ENCODE data around the gene TDRD1. TPM values are rescaled to one million over a fixed set of nuclear protein-coding genes. Genes with fewer than 3 reads are reported as not detected.
"Not testable (repeated sequence)": the region's sequence is repeated elsewhere in the genome, so short reads cannot be mapped to it uniquely, and the experiment has no call there.

TDRD1 gene
- polyA plus RNA-seq, result not detected

- no peaks in the 10 kb centered on the region for H3K36me3 Mint-ChIP-seq
- H3K4me1 Mint-ChIP-seq, result peaks cover 11 to 13% of the 10 kb centered on the region in 2 donors
- no peak for DNase-seq
- H3K4me3 Mint-ChIP-seq, result peak within 1 kb of the TSS in 1 of 5 donors; percentile 44
- H3K9me3 Mint-ChIP-seq, result no peaks in the 10 kb centered on the region
- no peak within 1 kb of the TSS for H3K27ac Mint-ChIP-seq
- H3K27me3 Mint-ChIP-seq (ENCODE audit: low read depth in 3 of 3), result peaks cover 2 to 7% (median 5%) of the 10 kb centered on the region in 3 donors
Observed at GRCh38 chr10:114179148-114179547, at the start of gene TDRD1. Gene TDRD1 (plus strand): TSS chr10:114179353. CDS start chr10:114187832, 8,479 bp downstream.

- no peaks in the 10 kb centered on the region for H3K27me3 Mint-ChIP-seq (ENCODE audit: low read depth in 3 of 3)
- H3K4me3 Mint-ChIP-seq, result no peak overlapping the region
- no peak for DNase-seq
- no peaks in the 10 kb centered on the region for H3K9me3 Mint-ChIP-seq
- H3K27ac Mint-ChIP-seq, result peak overlapping the region in 1 of 6 donors; percentile 4
- H3K4me1 Mint-ChIP-seq, result no peaks in the 10 kb centered on the region
- peaks cover 46 to 71% (median 50%) of the 10 kb centered on the region in 3 donors for H3K36me3 Mint-ChIP-seq
Observed at GRCh38 chr10:114131094-114131493, 48.1 kb upstream of the TDRD1 start.

GRCh38 chr10:114135476-114135875 is 43.7 kb upstream of the TDRD1 start:
- Mint-ChIP-seq H3K4me1 (no peaks in the 10 kb centered on the region), H3K27ac (peak overlapping the region in 1 of 6 donors; percentile 31), H3K9me3 (no peaks in the 10 kb centered on the region), H3K27me3 (ENCODE audit: low read depth in 3 of 3) (no peaks in the 10 kb centered on the region), H3K4me3 (no peak overlapping the region), H3K36me3 (peaks cover 45 to 58% (median 50%) of the 10 kb centered on the region in 3 donors)
- DNase-seq, result no peak

GRCh38 chr10:114138581-114138980 is 40.6 kb upstream of the TDRD1 start:
- Mint-ChIP-seq H3K27ac (peak overlapping the region in 2 of 6 donors; percentile 10 to 37), H3K27me3 (ENCODE audit: low read depth in 3 of 3) (no peaks in the 10 kb centered on the region), H3K4me3 (no peak overlapping the region)

GRCh38 chr10:114140036-114140435 is 39.1 kb upstream of the TDRD1 start:
- Mint-ChIP-seq H3K27ac (no peak overlapping the region), H3K27me3 (ENCODE audit: low read depth in 3 of 3) (no peaks in the 10 kb centered on the region), H3K4me1 (no peaks in the 10 kb centered on the region), H3K36me3 (peaks cover 21 to 53% (median 36%) of the 10 kb centered on the region in 3 donors), H3K4me3 (no peak overlapping the region), H3K9me3 (no peaks in the 10 kb centered on the region)
- DNase-seq, result no peak

More at GRCh38 chr10:114138581-114138980, 40.6 kb upstream of the TDRD1 start:
- no peak for DNase-seq
- H3K9me3 Mint-ChIP-seq, result no peaks in the 10 kb centered on the region
- H3K4me1 Mint-ChIP-seq, result no peaks in the 10 kb centered on the region
- H3K36me3 Mint-ChIP-seq, result peaks cover 26 to 56% (median 41%) of the 10 kb centered on the region in 3 donors

GRCh38 chr10:114140827-114141226 is 38.3 kb upstream of the TDRD1 start:
- Mint-ChIP-seq H3K27ac (peak overlapping the region in 1 of 6 donors; percentile 51), H3K36me3 (peaks cover 15 to 52% (median 35%) of the 10 kb centered on the region in 3 donors)
- not testable (repeated sequence) for DNase-seq; H3K27me3 Mint-ChIP-seq (ENCODE audit: low read depth in 3 of 3); H3K4me1 Mint-ChIP-seq; H3K9me3 Mint-ChIP-seq; H3K4me3 Mint-ChIP-seq

- DNase-seq, result no peak
- Mint-ChIP-seq H3K36me3 (peaks cover 10 to 52% (median 28%) of the 10 kb centered on the region in 3 donors), H3K4me3 (no peak overlapping the region), H3K9me3 (no peaks in the 10 kb centered on the region), H3K4me1 (no peaks in the 10 kb centered on the region), H3K27ac (no peak overlapping the region), H3K27me3 (ENCODE audit: low read depth in 3 of 3) (no peaks in the 10 kb centered on the region)
Observed at GRCh38 chr10:114142018-114142417, 37.1 kb upstream of the TDRD1 start.

- H3K9me3 Mint-ChIP-seq, result no peaks in the 10 kb centered on the region
- no peak overlapping the region for H3K27ac Mint-ChIP-seq
- DNase-seq, result no peak
- no peaks in the 10 kb centered on the region for H3K27me3 Mint-ChIP-seq (ENCODE audit: low read depth in 3 of 3)
- no peak overlapping the region for H3K4me3 Mint-ChIP-seq
- peaks cover 0 to under 1% of the 10 kb centered on the region in 2 donors for H3K4me1 Mint-ChIP-seq
- peaks cover 16 to 61% (median 37%) of the 10 kb centered on the region in 3 donors for H3K36me3 Mint-ChIP-seq
Observed at GRCh38 chr10:114143160-114143559, 36.0 kb upstream of the TDRD1 start.

- peaks cover 5 to 22% of the 10 kb centered on the region in 2 donors for H3K4me1 Mint-ChIP-seq
- not testable (repeated sequence) for H3K27ac Mint-ChIP-seq; H3K27me3 Mint-ChIP-seq (ENCODE audit: low read depth in 3 of 3); H3K4me3 Mint-ChIP-seq; H3K9me3 Mint-ChIP-seq; DNase-seq
- peaks cover 31 to 64% (median 38%) of the 10 kb centered on the region in 3 donors for H3K36me3 Mint-ChIP-seq
Observed at GRCh38 chr10:114149476-114149875, 29.7 kb upstream of the TDRD1 start.

- H3K27me3 Mint-ChIP-seq (ENCODE audit: low read depth in 3 of 3), result no peaks in the 10 kb centered on the region
- peaks cover 5 to 26% of the 10 kb centered on the region in 2 donors for H3K4me1 Mint-ChIP-seq
- H3K4me3 Mint-ChIP-seq, result no peak overlapping the region
- H3K36me3 Mint-ChIP-seq, result peaks cover 33 to 58% (median 40%) of the 10 kb centered on the region in 3 donors
- no peak for DNase-seq
- no peak overlapping the region for H3K27ac Mint-ChIP-seq
- no peaks in the 10 kb centered on the region for H3K9me3 Mint-ChIP-seq
Observed at GRCh38 chr10:114151486-114151885, 27.7 kb upstream of the TDRD1 start.

- Mint-ChIP-seq H3K27me3 (ENCODE audit: low read depth in 3 of 3) (no peaks in the 10 kb centered on the region), H3K36me3 (peaks cover 33 to 56% (median 40%) of the 10 kb centered on the region in 3 donors), H3K4me1 (peaks cover 5 to 26% of the 10 kb centered on the region in 2 donors), H3K27ac (peak overlapping the region in 1 of 6 donors; percentile 13), H3K9me3 (no peaks in the 10 kb centered on the region), H3K4me3 (no peak overlapping the region)
- no peak for DNase-seq
Observed at GRCh38 chr10:114151892-114152291, 27.3 kb upstream of the TDRD1 start.

- Mint-ChIP-seq H3K4me3 (no peak overlapping the region), H3K36me3 (peaks cover 8 to 33% (median 14%) of the 10 kb centered on the region in 3 donors), H3K4me1 (peaks cover 9 to 44% of the 10 kb centered on the region in 2 donors), H3K27ac (peak overlapping the region in 1 of 6 donors; percentile 28), H3K9me3 (no peaks in the 10 kb centered on the region), H3K27me3 (ENCODE audit: low read depth in 3 of 3) (no peaks in the 10 kb centered on the region)
- no peak for DNase-seq
Observed at GRCh38 chr10:114157912-114158311, 21.2 kb upstream of the TDRD1 start.

- peaks cover 3 to 31% (median 5%) of the 10 kb centered on the region in 3 donors for H3K36me3 Mint-ChIP-seq
- DNase-seq, result no peak
- H3K27me3 Mint-ChIP-seq (ENCODE audit: low read depth in 3 of 3), result no peaks in the 10 kb centered on the region
- no peak overlapping the region for H3K4me3 Mint-ChIP-seq
- peaks cover 32 to 75% of the 10 kb centered on the region in 2 donors for H3K4me1 Mint-ChIP-seq
- no peaks in the 10 kb centered on the region for H3K9me3 Mint-ChIP-seq
- H3K27ac Mint-ChIP-seq, result peak overlapping the region in 2 of 6 donors; percentile 4 to 38
Observed at GRCh38 chr10:114163062-114163461, 16.1 kb upstream of the TDRD1 start.

- no peak overlapping the region for H3K4me3 Mint-ChIP-seq
- no peak for DNase-seq
Observed at GRCh38 chr10:114166043-114166442, 13.1 kb upstream of the TDRD1 start.

GRCh38 chr10:114166494-114166893 is 12.7 kb upstream of the TDRD1 start:
- peaks cover 0 to 3% (median 0%) of the 10 kb centered on the region in 3 donors for H3K27me3 Mint-ChIP-seq (ENCODE audit: low read depth in 3 of 3)
- DNase-seq, result no peak
- H3K9me3 Mint-ChIP-seq, result peaks cover 0 to 7% (median 2%) of the 10 kb centered on the region in 6 donors
- H3K4me1 Mint-ChIP-seq, result peaks cover 44 to 78% of the 10 kb centered on the region in 2 donors
- no peak overlapping the region for H3K4me3 Mint-ChIP-seq
- peaks cover 10 to 32% (median 12%) of the 10 kb centered on the region in 3 donors for H3K36me3 Mint-ChIP-seq
- H3K27ac Mint-ChIP-seq, result peak overlapping the region in 2 of 6 donors; percentile 41 to 48

More at GRCh38 chr10:114166043-114166442, 13.1 kb upstream of the TDRD1 start:
- Mint-ChIP-seq H3K4me1 (peaks cover 46 to 81% of the 10 kb centered on the region in 2 donors), H3K27ac (no peak overlapping the region), H3K27me3 (ENCODE audit: low read depth in 3 of 3) (peaks cover 0 to 3% (median 0%) of the 10 kb centered on the region in 3 donors), H3K36me3 (peaks cover 10 to 32% (median 12%) of the 10 kb centered on the region in 3 donors), H3K9me3 (peaks cover 0 to 7% (median 2%) of the 10 kb centered on the region in 6 donors)

Measured in immature natural killer cell (primary cell).